WTC11 (cell line): ENCODE data around the gene GLIPR1. TPM values are rescaled to one million over a fixed set of nuclear protein-coding genes. Genes with fewer than 3 reads are reported as not detected.

Experiments
- ATAC-seq: fragments of 200-7000 bp; cut with Tn5 transposase; 2 replicates; pipeline ENCODE4 v1.10.0; 2021; ENCODE audit warnings: mild to moderate bottlenecking, moderate library complexity
- CTCF ChIA-PET: fragments of 300-600 bp; sonication (Branson Sonifier 250); formaldehyde crosslinking; loops from one replicate; lab custom pipeline; 2021; ENCODE audit warnings: antibody characterized with exemption; lab: Charles Lee
- POLR2A ChIA-PET: fragments of 350-600 bp; sonication (Branson Sonifier 250); formaldehyde crosslinking; loops from one replicate; lab custom pipeline; 2021; ENCODE audit warnings: antibody characterized with exemption; lab: Charles Lee
- DNase-seq: peaks from one replicate; pipeline ENCODE4 v3.0.0; 2021; ENCODE audit warnings: low spot score
- H3K27ac Mint-ChIP-seq: 2 replicates; pipeline ENCODE4 v1.8.0; 2021; ENCODE audit warnings: mixed read lengths
- H3K27me3 Mint-ChIP-seq: 2 replicates; pipeline ENCODE4 v1.8.0; 2021; ENCODE audit warnings: low read depth, mild to moderate bottlenecking, moderate library complexity, mixed read lengths
- H3K36me3 Mint-ChIP-seq: 2 replicates; pipeline ENCODE4 v1.8.0; 2021; ENCODE audit warnings: mixed read lengths
- H3K4me1 Mint-ChIP-seq: 2 replicates; pipeline ENCODE4 v1.8.0; 2022; ENCODE audit warnings: mixed read lengths
- H3K4me3 Mint-ChIP-seq: 2 replicates; pipeline ENCODE4 v1.8.0; 2021; ENCODE audit warnings: mild to moderate bottlenecking, moderate library complexity, mixed read lengths
- H3K9me3 Mint-ChIP-seq: 2 replicates; pipeline ENCODE4 v1.8.0; 2021; ENCODE audit warnings: mixed read lengths
- AFF4 ChIP-seq: sonication (generic); formaldehyde crosslinking; IDR thresholded peaks from 2 replicates; pipeline ENCODE4 v1.8.1; 2023; ENCODE audit warnings: mild to moderate bottlenecking, missing genetic modification reagents, borderline replicate concordance
- CBFB ChIP-seq: sonication (generic); formaldehyde crosslinking; IDR thresholded peaks from 2 replicates; pipeline ENCODE4 v1.8.1; 2022; ENCODE audit warnings: mild to moderate bottlenecking, low read depth, missing genetic modification reagents
- E2F1 ChIP-seq: sonication (generic); formaldehyde crosslinking; IDR thresholded peaks from 2 replicates; pipeline ENCODE4 v1.8.0; 2022; ENCODE audit warnings: mild to moderate bottlenecking, missing genetic modification reagents
- FOXP1 ChIP-seq: sonication (generic); formaldehyde crosslinking; IDR thresholded peaks from 2 replicates; pipeline ENCODE4 v1.8.0; 2022; ENCODE audit warnings: missing genetic modification reagents, mild to moderate bottlenecking, moderate library complexity, borderline replicate concordance
- MYBL2 ChIP-seq: sonication (generic); formaldehyde crosslinking; IDR thresholded peaks from 2 replicates; pipeline ENCODE4 v1.8.1; 2023; ENCODE audit warnings: mild to moderate bottlenecking, moderate library complexity, missing genetic modification reagents
- NFE2L1 ChIP-seq: sonication (generic); formaldehyde crosslinking; IDR thresholded peaks from 2 replicates; pipeline ENCODE4 v1.8.1; 2023; ENCODE audit warnings: missing genetic modification reagents
- NR1H2 ChIP-seq: sonication (generic); formaldehyde crosslinking; IDR thresholded peaks from 2 replicates; pipeline ENCODE4 v1.9.0; 2021; ENCODE audit warnings: mild to moderate bottlenecking, moderate library complexity, missing genetic modification reagents
- NR3C1 ChIP-seq: sonication (generic); formaldehyde crosslinking; conservative IDR thresholded peaks from 2 replicates; pipeline ENCODE4 v1.8.1; 2023; ENCODE audit warnings: low read depth, mild to moderate bottlenecking, missing genetic modification reagents
- PRRX2 ChIP-seq: fragments of 250-450 bp; sonication (Bioruptor Pico); IDR thresholded peaks from 2 replicates; pipeline ENCODE4 v1.8.0; 2021; ENCODE audit warnings: mild to moderate bottlenecking
- SP1 ChIP-seq: sonication (generic); formaldehyde crosslinking; conservative IDR thresholded peaks from 2 replicates; pipeline ENCODE4 v1.8.1; 2022; ENCODE audit warnings: missing genetic modification reagents
- STAT6 ChIP-seq: sonication (generic); formaldehyde crosslinking; conservative IDR thresholded peaks from 2 replicates; pipeline ENCODE4 v1.8.1; 2023; ENCODE audit warnings: mild to moderate bottlenecking, low read depth, missing genetic modification reagents, moderate library complexity
- TCF7 ChIP-seq: sonication (generic); formaldehyde crosslinking; IDR thresholded peaks from 2 replicates; pipeline ENCODE4 v1.8.0; 2022; ENCODE audit warnings: mild to moderate bottlenecking, low read depth, missing genetic modification reagents, moderate library complexity
- TEAD1 ChIP-seq: sonication (generic); formaldehyde crosslinking; IDR thresholded peaks from 2 replicates; pipeline ENCODE4 v1.8.0; 2022; ENCODE audit warnings: mild to moderate bottlenecking, missing genetic modification reagents
- TEAD4 ChIP-seq: sonication (generic); formaldehyde crosslinking; IDR thresholded peaks from 2 replicates; pipeline ENCODE4 v1.8.0; 2022; ENCODE audit warnings: mild to moderate bottlenecking, missing genetic modification reagents
- ZNF263 ChIP-seq: sonication (generic); formaldehyde crosslinking; IDR thresholded peaks from 2 replicates; pipeline ENCODE4 v1.8.1; 2022; ENCODE audit warnings: low read depth, mild to moderate bottlenecking, moderate library complexity, missing genetic modification reagents
- ZNF281 ChIP-seq: sonication (generic); formaldehyde crosslinking; IDR thresholded peaks from 2 replicates; pipeline ENCODE4 v1.8.0; 2023; ENCODE audit warnings: mild to moderate bottlenecking, missing genetic modification reagents
- ZNF317 ChIP-seq: sonication (generic); formaldehyde crosslinking; IDR thresholded peaks from 2 replicates; pipeline ENCODE4 v1.8.1; 2023; ENCODE audit warnings: low read depth, mild to moderate bottlenecking, moderate library complexity, missing genetic modification reagents, borderline replicate concordance
- ZNF396 ChIP-seq: fragments of 250-450 bp; sonication (Bioruptor Pico); IDR thresholded peaks from 2 replicates; pipeline ENCODE4 v1.8.0; 2021; ENCODE audit warnings: mild to moderate bottlenecking, moderate library complexity, borderline replicate concordance
- total RNA-seq: library from RNA; stranded (reverse); gene quantifications from 3 replicates; pipeline ENCODE4 v1.2.3, GENCODE V29; 2021
- TF ChIP-seq, protein P1 (sequence below): sonication (generic); formaldehyde crosslinking; IDR thresholded peaks from 2 replicates; pipeline ENCODE4 v1.8.1; 2022; ENCODE audit warnings: low read depth, missing genetic modification reagents, borderline replicate concordance
- TF ChIP-seq, protein P2 (sequence below): fragments of 250-450 bp; sonication (Bioruptor Pico); IDR thresholded peaks from 2 replicates; pipeline ENCODE4 v1.8.0; 2021; ENCODE audit warnings: mild to moderate bottlenecking
- TF ChIP-seq, protein P3 (sequence below): sonication (generic); formaldehyde crosslinking; conservative IDR thresholded peaks from 2 replicates; pipeline ENCODE4 v1.8.1; 2022; ENCODE audit warnings: mild to moderate bottlenecking, missing genetic modification reagents

Gene GLIPR1
- total RNA-seq, 1 experiment from 2014 or later: 0.28 TPM

DNA sequence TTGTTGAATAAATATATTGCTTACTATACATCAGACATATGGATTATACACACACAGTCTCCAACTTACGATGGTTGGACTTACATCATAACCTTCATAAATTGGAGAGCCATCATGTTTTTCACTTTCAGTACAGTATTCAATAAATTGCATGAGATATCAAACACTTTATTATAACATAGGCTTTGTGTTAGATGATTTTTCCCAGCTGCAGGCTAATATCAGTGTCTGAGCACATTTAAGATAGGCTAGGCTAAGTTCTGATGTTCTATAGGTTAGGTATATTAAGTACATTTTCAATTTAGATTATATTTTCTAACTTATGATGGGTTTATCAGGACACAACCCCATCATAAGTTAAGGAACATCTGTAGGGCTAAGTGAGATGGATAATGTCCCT lies 48.8 kb downstream of the GLIPR1 start (continued):
- TF ChIP-seq CBFB (CRISPR knock-in tag) (no peak), E2F1 (CRISPR knock-in tag) (no peak)
- TF ChIP-seq, protein P1, sequence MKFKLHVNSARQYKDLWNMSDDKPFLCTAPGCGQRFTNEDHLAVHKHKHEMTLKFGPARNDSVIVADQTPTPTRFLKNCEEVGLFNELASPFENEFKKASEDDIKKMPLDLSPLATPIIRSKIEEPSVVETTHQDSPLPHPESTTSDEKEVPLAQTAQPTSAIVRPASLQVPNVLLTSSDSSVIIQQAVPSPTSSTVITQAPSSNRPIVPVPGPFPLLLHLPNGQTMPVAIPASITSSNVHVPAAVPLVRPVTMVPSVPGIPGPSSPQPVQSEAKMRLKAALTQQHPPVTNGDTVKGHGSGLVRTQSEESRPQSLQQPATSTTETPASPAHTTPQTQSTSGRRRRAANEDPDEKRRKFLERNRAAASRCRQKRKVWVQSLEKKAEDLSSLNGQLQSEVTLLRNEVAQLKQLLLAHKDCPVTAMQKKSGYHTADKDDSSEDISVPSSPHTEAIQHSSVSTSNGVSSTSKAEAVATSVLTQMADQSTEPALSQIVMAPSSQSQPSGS (CRISPR knock-in tag): no peak

- CTCF ChIA-PET: no interaction called here
- H3K4me1 Mint-ChIP-seq: peaks cover 4% of the 10 kb centered on the region
These were observed 49.3 kb downstream of the GLIPR1 start for GRCh38 chr12:75529826-75530225.

DNA sequence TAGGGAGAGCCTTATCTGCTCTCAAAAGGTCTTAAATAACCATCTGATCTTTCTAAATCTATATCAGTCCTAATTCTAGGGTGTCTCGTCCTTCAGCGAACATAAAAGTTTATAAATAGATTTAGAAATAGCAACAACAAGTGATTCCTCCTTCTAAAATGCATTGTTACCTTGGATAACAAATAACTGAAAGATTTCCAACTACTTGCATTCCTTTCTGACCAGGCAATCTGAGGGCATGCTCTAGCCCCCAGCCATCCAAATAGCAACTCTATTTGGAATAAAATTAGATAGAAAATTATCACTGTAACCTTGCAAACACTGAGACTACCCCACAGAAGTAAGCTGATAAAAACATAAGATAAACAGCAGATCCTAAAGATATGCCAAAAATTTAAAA lies 52.7 kb downstream of the GLIPR1 start:
- DNase-seq (no peak), ATAC-seq (no peak)
- H3K27ac Mint-ChIP-seq: no peak overlapping the region
- ChIA-PET CTCF (no interaction called here), POLR2A (no interaction called here)
- no peaks in the 10 kb centered on the region for H3K27me3 Mint-ChIP-seq
- H3K36me3 Mint-ChIP-seq: no peaks in the 10 kb centered on the region
- H3K4me1 Mint-ChIP-seq: no peaks in the 10 kb centered on the region
- no peak overlapping the region for H3K4me3 Mint-ChIP-seq
- no peaks in the 10 kb centered on the region for H3K9me3 Mint-ChIP-seq
- TF ChIP-seq NFE2L1 (CRISPR knock-in tag): no peak
- no peak for TF ChIP-seq MYBL2
- TF ChIP-seq STAT6 (CRISPR knock-in tag): no peak
- TF ChIP-seq ZNF317 (CRISPR knock-in tag): no peak
- no peak for TF ChIP-seq TEAD4 (CRISPR knock-in tag)
- TF ChIP-seq AFF4: no peak
- TF ChIP-seq NR3C1 (CRISPR knock-in tag): no peak
- TF ChIP-seq SP1 (CRISPR knock-in tag): no peak
- TF ChIP-seq ZNF396 (CRISPR knock-in tag): no peak
- TF ChIP-seq PRRX2 (CRISPR knock-in tag): no peak
- TF ChIP-seq, protein P2, sequence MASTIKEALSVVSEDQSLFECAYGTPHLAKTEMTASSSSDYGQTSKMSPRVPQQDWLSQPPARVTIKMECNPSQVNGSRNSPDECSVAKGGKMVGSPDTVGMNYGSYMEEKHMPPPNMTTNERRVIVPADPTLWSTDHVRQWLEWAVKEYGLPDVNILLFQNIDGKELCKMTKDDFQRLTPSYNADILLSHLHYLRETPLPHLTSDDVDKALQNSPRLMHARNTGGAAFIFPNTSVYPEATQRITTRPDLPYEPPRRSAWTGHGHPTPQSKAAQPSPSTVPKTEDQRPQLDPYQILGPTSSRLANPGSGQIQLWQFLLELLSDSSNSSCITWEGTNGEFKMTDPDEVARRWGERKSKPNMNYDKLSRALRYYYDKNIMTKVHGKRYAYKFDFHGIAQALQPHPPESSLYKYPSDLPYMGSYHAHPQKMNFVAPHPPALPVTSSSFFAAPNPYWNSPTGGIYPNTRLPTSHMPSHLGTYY: no peak
- TF ChIP-seq ZNF263 (CRISPR knock-in tag): no peak
- no peak for TF ChIP-seq ZNF281 (CRISPR knock-in tag)

More at GRCh38 chr12:75529826-75530225, 49.3 kb downstream of the GLIPR1 start:
- Mint-ChIP-seq H3K27ac (no peak overlapping the region), H3K9me3 (no peaks in the 10 kb centered on the region), H3K27me3 (no peaks in the 10 kb centered on the region), H3K4me3 (no peak overlapping the region), H3K36me3 (no peaks in the 10 kb centered on the region)
- no peak for TF ChIP-seq NR3C1 (CRISPR knock-in tag)
- TF ChIP-seq TCF7 (CRISPR knock-in tag): no peak
- TF ChIP-seq, protein P3, sequence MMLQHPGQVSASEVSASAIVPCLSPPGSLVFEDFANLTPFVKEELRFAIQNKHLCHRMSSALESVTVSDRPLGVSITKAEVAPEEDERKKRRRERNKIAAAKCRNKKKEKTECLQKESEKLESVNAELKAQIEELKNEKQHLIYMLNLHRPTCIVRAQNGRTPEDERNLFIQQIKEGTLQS (CRISPR knock-in tag): no peak
- TF ChIP-seq NR1H2 (CRISPR knock-in tag): no peak
- TF ChIP-seq TEAD1 (CRISPR knock-in tag): no peak
- no peak for TF ChIP-seq FOXP1 (CRISPR knock-in tag)
- TF ChIP-seq ZNF396 (CRISPR knock-in tag): no peak
- DNase-seq (no peak), ATAC-seq (no peak)
- POLR2A ChIA-PET: no interaction called here
